Fibroblast of gingiva (primary cell): ENCODE measurements around the gene CLSTN2.

Experiments
- DNase-seq: peaks from one replicate; pipeline ENCODE4 v3.0.0-alpha.2; 2011; ENCODE audit warnings: low read depth

The CLSTN2 gene

DNA sequence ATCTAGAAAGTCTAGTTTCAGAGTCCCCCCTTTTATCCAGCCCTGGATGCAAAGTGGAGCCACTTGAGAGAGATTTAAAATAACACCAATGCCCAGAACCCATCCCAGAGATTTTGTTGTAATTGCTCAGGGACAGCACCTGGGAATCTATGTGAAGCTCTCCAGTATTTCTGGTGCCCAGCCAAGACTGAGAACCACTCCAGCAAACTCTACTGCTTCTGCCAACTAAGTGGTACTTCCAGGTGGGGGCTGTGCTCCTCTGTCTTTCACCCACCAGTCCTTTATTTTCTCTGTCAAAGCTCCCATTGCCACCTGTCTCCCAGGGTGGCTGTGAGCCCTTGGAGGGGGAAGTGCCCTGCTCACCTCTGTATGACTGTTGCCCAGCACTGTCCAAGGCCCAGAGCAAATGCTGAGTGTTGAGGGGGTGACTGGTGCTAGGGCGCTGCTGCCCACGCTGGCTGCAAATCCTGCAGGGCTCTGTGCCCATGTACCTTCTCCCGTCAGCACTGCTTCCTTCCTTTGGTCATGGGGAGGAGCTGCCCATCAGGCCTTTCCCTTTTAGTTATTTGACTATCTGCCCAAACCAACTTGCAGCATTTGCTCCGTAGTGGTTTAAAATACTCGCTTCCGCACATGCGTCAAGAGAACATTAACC lies 9.4 kb downstream of the CLSTN2 start:
- DNase-seq: no peak

GRCh38 chr3:139945386-139945785 lies 10.4 kb downstream of the CLSTN2 start:
- no peak for DNase-seq

DNA sequence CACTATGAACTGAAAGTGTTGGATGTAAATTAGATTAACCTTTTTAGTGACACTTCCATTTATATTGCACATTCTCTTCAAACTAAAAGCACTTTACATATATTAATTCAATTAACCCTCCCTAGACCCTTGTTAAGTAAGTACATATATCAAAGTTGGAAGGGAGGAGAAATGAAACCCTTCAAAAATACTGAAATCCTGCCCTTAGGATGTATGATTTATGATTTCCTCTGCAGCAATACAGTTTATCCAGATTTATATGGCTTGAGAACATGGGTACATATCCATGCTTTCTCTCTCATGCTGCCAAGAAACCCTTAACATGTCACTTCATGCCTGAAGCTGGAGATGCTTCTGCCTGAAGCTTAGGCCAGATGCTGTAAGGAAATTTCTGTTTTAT lies 11.0 kb downstream of the CLSTN2 start:
- no peak for DNase-seq

DNA sequence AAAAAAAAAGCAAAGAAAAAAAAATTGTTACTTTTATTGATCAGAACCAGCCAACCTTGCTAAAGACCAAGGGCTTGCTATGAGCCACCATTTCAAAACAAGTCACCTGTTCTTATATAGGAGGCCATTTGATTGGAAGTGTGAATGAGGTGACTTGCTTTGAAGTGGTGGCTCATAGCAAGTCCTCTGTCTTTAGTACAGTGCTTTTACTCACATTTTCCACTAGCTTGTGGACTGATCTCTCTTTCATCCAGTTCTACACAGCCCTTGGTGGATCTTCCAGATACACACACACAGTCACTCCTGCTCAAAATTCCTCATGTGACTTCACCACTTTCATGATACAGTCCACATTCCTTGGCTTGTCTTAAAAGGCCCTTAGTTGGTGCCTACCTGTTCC lies 13.5 kb downstream of the CLSTN2 start:
- DNase-seq: no peak

DNA sequence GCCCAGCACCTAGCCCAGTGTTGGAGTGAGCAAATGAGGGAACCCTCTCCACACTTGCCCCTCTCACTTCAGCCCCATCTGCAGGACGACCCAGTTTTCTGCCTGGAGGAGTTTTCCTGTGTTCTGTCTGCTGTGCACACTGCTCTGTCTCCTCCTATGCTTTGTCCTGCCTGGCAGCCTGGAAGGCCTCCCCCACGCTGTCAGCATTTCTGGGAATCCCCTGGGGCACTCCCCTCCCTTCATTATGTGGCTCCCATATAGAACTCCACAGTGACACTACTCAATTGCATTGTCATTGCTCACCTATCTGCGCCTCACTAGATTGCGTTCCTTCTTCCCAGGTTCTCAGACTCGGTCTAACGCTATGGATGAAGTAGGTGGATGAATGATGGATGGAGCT lies 13.9 kb downstream of the CLSTN2 start:
- DNase-seq: no peak

DNA sequence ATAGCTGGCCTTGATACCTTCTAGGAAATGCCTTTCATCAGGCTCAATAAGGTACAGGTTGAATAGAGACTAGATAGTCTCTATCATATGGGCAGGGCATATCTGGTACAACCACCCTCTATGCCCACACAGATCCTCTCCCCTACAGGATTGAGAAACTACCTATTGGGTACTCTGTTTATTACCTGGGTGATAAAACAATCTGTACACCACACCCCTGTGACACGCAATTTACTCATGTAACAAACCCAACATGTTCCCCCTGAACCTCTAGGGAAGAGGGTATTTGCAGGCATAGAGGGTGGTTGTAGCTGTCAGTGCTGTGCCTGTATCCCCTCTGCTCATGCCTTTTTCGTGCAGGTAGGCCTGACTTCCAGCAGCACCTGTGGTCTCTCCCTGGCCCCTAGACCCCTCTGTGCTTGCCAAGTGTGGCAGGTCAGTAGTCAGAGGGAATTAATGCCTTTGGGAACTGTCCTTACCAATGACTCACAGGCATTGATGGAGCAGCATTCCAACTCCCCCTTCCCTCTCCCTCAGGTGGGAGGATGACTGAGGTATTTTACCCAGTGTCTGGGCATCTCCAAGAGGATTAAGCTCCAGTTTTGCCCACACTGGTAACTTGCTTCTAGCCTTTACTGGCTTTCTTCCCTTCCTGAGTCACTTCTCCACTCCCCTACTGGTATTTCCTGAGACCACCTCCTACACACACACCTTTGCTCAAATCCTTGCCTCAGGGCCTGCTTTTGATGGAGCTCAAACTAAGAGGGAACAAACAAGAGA lies 18.3 kb downstream of the CLSTN2 start:
- no peak for DNase-seq

DNA sequence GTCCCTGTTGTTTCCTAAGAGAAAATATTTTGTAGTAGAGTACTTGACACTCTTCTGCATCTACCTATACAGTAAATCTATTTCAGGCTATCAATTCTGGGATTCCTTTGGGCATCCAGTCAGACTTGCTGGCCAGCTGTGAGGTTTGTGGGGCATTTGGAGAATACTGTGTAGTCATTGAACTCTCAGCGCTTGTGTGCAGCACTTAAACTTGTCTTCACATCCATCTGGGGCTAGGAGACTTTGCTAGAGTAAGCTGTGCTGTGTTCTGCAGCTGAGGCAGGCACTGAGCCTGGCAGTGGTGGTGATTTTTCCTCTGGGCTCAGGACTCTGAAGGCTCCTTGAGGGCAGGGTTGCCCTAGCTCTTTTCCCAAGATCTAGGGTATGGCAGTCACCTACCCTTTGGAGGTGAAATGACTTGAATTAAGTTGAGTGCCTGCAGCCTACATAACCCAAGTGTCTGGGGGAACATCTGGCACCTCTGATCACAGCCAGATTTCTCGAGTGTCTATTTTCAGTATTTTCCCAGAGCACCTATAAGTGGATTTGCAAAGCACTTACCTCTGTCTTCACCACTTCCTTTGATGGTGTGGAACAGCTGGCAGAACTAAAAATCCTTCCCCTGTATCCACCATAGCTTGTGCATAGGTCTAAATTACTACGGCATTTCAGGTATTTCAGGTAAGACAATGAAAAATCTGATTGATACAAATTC lies 19.3 kb downstream of the CLSTN2 start:
- DNase-seq: no peak

DNA sequence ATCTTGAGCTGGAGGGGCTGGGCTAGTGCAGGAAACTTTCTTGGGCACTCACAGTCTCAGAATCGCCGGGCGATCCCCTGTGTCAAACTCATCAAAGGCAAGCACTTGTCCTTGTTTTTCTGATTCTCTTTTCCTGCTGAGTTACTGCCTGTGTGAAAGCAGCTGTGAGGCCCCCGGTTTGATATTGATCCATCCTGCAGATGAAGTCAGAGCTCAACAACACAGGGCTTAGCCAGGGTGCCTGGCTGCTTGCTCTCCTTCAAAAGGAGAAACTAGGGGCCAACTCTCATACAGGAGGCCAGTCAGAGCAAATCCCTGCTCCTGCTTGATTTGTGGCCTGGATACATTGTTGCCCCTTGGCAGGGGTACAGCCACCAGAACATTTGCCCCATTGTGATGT lies 22.9 kb downstream of the CLSTN2 start:
- DNase-seq: no peak

DNA sequence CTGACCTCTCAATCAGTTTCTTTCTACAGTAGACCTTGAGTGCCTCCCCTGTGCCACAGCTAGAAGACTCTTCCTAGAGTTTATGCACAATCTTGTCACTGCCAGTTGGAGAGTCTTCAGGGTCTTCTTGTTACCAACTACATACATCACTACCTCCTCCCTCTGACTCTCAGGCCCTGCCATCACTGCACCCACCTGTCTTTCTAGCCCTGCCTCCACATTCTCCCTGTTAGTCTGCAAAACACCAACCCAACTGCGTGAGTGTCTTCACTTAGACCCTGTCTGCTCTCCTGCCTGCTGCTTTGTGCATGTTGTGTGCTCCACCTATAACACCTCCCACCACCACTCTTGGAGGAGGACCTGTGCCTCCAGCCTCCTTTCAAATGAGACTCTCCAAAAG lies 34.4 kb downstream of the CLSTN2 start:
- no peak for DNase-seq

- no peak for DNase-seq
Measured at GRCh38 chr3:139970526-139970925, 35.5 kb downstream of the CLSTN2 start.

- DNase-seq: no peak
Measured at GRCh38 chr3:139974809-139975425, 39.9 kb downstream of the CLSTN2 start.

GRCh38 chr3:139975594-139976365 lies 40.8 kb downstream of the CLSTN2 start:
- DNase-seq: no peak

- no peak for DNase-seq
Measured at GRCh38 chr3:139978966-139979365, 44.0 kb downstream of the CLSTN2 start.

- DNase-seq: no peak
Measured at GRCh38 chr3:139979991-139980390, 45.0 kb downstream of the CLSTN2 start.

GRCh38 chr3:139982404-139982803 lies 47.4 kb downstream of the CLSTN2 start:
- no peak for DNase-seq

GRCh38 chr3:139985576-139985975 lies 50.6 kb downstream of the CLSTN2 start:
- DNase-seq: no peak

- DNase-seq: no peak
Measured at GRCh38 chr3:139987908-139988307, 52.9 kb downstream of the CLSTN2 start.

GRCh38 chr3:139988472-139989156 lies 53.6 kb downstream of the CLSTN2 start:
- no peak for DNase-seq

DNA sequence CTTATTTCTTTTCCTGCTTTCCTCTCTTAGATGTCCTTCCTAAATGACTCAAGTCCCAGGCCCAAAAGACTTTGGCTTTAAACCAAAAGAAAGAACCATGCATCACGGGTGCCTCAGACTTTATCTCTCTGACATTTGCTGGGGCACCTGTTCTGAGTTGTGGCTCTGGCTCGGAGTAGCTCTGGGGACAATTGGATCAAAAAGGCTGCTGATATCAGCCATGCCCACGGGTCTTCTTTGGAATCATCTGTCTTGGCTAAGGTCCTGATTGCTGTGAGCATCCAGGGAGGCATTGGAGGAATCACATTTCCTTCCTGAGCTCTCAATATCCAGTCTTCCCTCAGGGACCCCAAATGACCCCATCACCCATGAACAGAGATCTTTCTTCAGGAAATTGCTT lies 59.9 kb downstream of the CLSTN2 start:
- DNase-seq: no peak

- DNase-seq: no peak
Measured at GRCh38 chr3:140004271-140004670, 69.3 kb downstream of the CLSTN2 start.

DNA sequence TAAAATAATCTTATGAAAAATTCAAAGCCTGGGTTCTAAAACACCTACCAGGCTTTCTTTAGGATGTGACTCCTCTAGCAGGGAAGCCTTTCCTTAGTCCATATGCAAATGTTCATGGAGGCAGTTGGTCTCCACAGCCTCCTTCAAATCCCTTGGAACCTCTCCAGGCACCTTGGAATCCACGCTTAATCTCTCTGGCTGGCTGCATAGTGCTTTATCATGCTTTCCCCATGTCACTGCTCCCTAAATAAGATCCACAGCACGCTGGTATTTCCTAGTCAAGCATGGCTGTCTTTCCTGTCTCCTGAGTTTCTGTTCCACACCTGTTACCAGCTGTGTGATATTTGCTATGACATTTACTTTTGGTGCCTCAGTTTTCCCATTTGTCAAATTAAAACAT lies 71.3 kb downstream of the CLSTN2 start:
- no peak for DNase-seq
